GM12878 (cell line): ENCODE results near the gene CENPH.

Experiments
- CTCF ChIP-seq, 3 experiments: IDR thresholded peaks in 2 of 3; conservative IDR thresholded peaks in 1 of 3; 2 replicates each; pipeline ENCODE4 v1.5.1; 2011; ENCODE audit warnings: low read depth in 3 of 3, low read length in 3 of 3, mild to moderate bottlenecking in 3 of 3, control low read depth in 2 of 3, moderate library complexity in 2 of 3, inconsistent platforms in 1 of 3, mixed read lengths in 1 of 3; ENCODE audit not compliant: control insufficient read depth in 2 of 3, insufficient read depth in 1 of 3; ENCODE audit errors: extremely low read depth in 1 of 3
- EZH2 ChIP-seq: IDR thresholded peaks from 2 replicates; pipeline ENCODE4 v1.6.1; 2012; ENCODE audit warnings: low read depth, mild to moderate bottlenecking, control low read depth, inconsistent platforms, low read length, borderline replicate concordance; ENCODE audit not compliant: control insufficient read depth
- JUND ChIP-seq: IDR thresholded peaks from 2 replicates; pipeline ENCODE4 v1.6.1; 2012; ENCODE audit warnings: low read depth, mild to moderate bottlenecking, low read length, improper control_type of control experiment, moderate library complexity
- MAX ChIP-seq: IDR thresholded peaks from 2 replicates; pipeline ENCODE4 v1.6.1; 2012; ENCODE audit warnings: low read depth, low read length, improper control_type of control experiment
- POLR2A ChIP-seq: IDR thresholded peaks from 2 replicates; pipeline ENCODE4 v1.6.1; 2011; ENCODE audit warnings: low read depth, mild to moderate bottlenecking, low read length
- POLR2AphosphoS2 ChIP-seq: IDR thresholded peaks from 2 replicates; pipeline ENCODE4 v1.6.1; 2011; ENCODE audit warnings: low read depth, mild to moderate bottlenecking, low read length, improper control_type of control experiment, moderate library complexity
- POLR2AphosphoS5 ChIP-seq: IDR thresholded peaks from 2 replicates; pipeline ENCODE4 v1.6.1; 2011; ENCODE audit warnings: mild to moderate bottlenecking, low read length, inconsistent platforms
- PRDM15 ChIP-seq: fragments of 450-650 bp; formaldehyde crosslinking; IDR thresholded peaks from 2 replicates; pipeline ENCODE4 v1.4.0; 2020; ENCODE audit warnings: mild to moderate bottlenecking, moderate library complexity
- RAD21 ChIP-seq: IDR thresholded peaks from 2 replicates; pipeline ENCODE4 v1.6.1; 2011; ENCODE audit warnings: mild to moderate bottlenecking, low read depth, low read length, moderate library complexity; ENCODE audit not compliant: insufficient read depth
- RB1 ChIP-seq: fragments of 450-650 bp; formaldehyde crosslinking; IDR thresholded peaks from 2 replicates; pipeline ENCODE4 v1.6.1; 2017; ENCODE audit warnings: mild to moderate bottlenecking, borderline replicate concordance
- SMAD1 ChIP-seq: fragments of 450-650 bp; IDR thresholded peaks from 2 replicates; pipeline ENCODE4 v1.6.1; 2018; ENCODE audit warnings: mild to moderate bottlenecking, low read depth; ENCODE audit not compliant: partially characterized antibody
- TCF12 ChIP-seq: IDR thresholded peaks from 2 replicates; pipeline ENCODE4 v1.6.1; 2011; ENCODE audit warnings: low read depth, mild to moderate bottlenecking, low read length
- USF1 ChIP-seq: IDR thresholded peaks from 2 replicates; pipeline ENCODE4 v1.6.1; 2011; ENCODE audit warnings: borderline replicate concordance, low read depth, mild to moderate bottlenecking, moderate library complexity, mixed read lengths, low read length; ENCODE audit not compliant: insufficient read depth; ENCODE audit errors: extremely low read length

- TF ChIP-seq EZH2 (no peak), JUND (no peak), USF1 (no peak), POLR2AphosphoS2 (no peak), MAX (no peak), POLR2AphosphoS5 (no peak), TCF12 (no peak), RB1 (no peak), PRDM15 (no peak), POLR2A (no peak), CTCF (IDR thresholded peaks at IDR 0.05 in 2 of 3, conservative IDR thresholded peaks at IDR 0.05 in 1 of 3; ENCODE audit: control insufficient read depth in 2 of 3, extremely low read depth in 1 of 3, insufficient read depth in 1 of 3, low read depth in 3 of 3, low read length in 3 of 3) (no peak), RAD21 (no peak), SMAD1 (no peak)
Observed at GRCh38 chr5:69250593-69250992, 61.2 kb downstream of the CENPH start.
